Right lobe of liver (tissue), 4 donors: ENCODE data around the gene TCF12.

Source experiments
- CTCF ChIP-seq, 4 donors: fragments of 200-600 bp in 3 of 4; fragments of 450-650 bp in 1 of 4; IDR thresholded peaks; one replicate each; pipeline versions ENCODE4 v1.5.1 to v1.8.0; 2016 to 2022; ENCODE audit warnings: antibody characterized with exemption in 4 of 4, mild to moderate bottlenecking in 2 of 4
- POLR2A ChIP-seq: fragments of 450-650 bp; IDR thresholded peaks from one replicate; pipeline ENCODE4 v1.6.1; 2017; ENCODE audit warnings: antibody characterized with exemption, mild to moderate bottlenecking
- donor health status: DM: no; HTN: no; CAD: no.
- donor health status: DM: no; HTN: no; CAD: no.
- donor health status: DM: no; HTN: yes; CAD: no.

DNA sequence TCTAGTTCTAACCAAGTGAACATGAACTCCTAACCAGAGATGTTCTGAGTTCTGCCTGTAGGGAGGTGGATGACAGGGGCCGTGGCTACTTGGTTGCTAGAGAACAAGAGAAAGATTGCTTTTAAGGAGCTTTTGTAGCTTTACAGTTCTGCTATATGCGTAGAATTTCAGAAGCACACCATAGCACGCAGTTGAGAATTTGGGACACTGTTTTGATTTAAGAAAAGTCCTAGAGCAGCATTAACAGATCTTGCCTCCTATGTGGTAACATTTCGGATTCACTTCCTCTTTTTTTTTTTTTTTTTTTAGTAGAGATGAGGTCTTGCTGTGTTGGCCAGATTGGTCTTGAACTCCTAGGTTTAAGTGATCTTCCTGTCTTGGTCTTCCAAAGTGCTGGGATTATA lies 181.7 kb downstream of the TCF12 start:
- no peak for TF ChIP-seq CTCF (IDR thresholded peaks at IDR 0.05)
- TF ChIP-seq POLR2A, result no peak
